RWPE2 (cell line): ENCODE data around the gene FILIP1.

Source experiments
- ATAC-seq: fragments of 200-7000 bp; cut with Tn5 transposase; 3 replicates; pipeline ENCODE4 v1.9.1; 2021; ENCODE audit warnings: low read depth
- DNase-seq: peaks from one replicate; pipeline ENCODE4 v3.0.0-alpha.2; 2020; ENCODE audit warnings: low spot score
- H3K27ac ChIP-seq: fragments of 450-650 bp; 2 replicates; pipeline ENCODE4 v1.5.1; 2017; ENCODE audit warnings: mild to moderate bottlenecking; ENCODE audit not compliant: poor library complexity, severe bottlenecking
- H3K27me3 ChIP-seq: fragments of 250-450 bp; sonication (Bioruptor Pico); 2 replicates; pipeline ENCODE4 v1.5.1; 2021; ENCODE audit warnings: mild to moderate bottlenecking, moderate library complexity; ENCODE audit not compliant: insufficient read depth, poor library complexity, severe bottlenecking
- H3K36me3 ChIP-seq: fragments of 250-450 bp; sonication (Bioruptor Pico); 2 replicates; pipeline ENCODE4 v1.5.1; 2020; ENCODE audit warnings: low read depth, mild to moderate bottlenecking, moderate library complexity
- H3K4me1 ChIP-seq: fragments of 250-450 bp; sonication (Bioruptor Pico); 2 replicates; pipeline ENCODE4 v1.5.1; 2021; ENCODE audit warnings: mild to moderate bottlenecking, moderate library complexity; ENCODE audit not compliant: insufficient read depth, poor library complexity, severe bottlenecking
- H3K4me3 ChIP-seq: fragments of 250-450 bp; sonication (Bioruptor Pico); 2 replicates; pipeline ENCODE4 v1.5.1; 2021; ENCODE audit warnings: mild to moderate bottlenecking, moderate library complexity; ENCODE audit not compliant: severe bottlenecking
- H3K9me3 ChIP-seq: fragments of 250-450 bp; sonication (Bioruptor Pico); 2 replicates; pipeline ENCODE4 v1.5.1; 2021; ENCODE audit warnings: mild to moderate bottlenecking, moderate library complexity; ENCODE audit not compliant: severe bottlenecking
- CTCF ChIP-seq: fragments of 450-650 bp; IDR thresholded peaks from one replicate; pipeline ENCODE4 v1.5.1; 2017; ENCODE audit warnings: mild to moderate bottlenecking, moderate library complexity; ENCODE audit not compliant: poor library complexity, severe bottlenecking

Gene FILIP1

GRCh38 chr6:75503291-75503690 is 9.7 kb upstream of the FILIP1 start:
- no peaks in the 10 kb centered on the region for H3K36me3 ChIP-seq
- H3K27ac ChIP-seq, result no peak overlapping the region
- H3K9me3 ChIP-seq, result no peaks in the 10 kb centered on the region
- H3K27me3 ChIP-seq, result no peaks in the 10 kb centered on the region
- ATAC-seq, result no peak
- no peak overlapping the region for H3K4me3 ChIP-seq
- DNase-seq, result no peak
- no peak for TF ChIP-seq CTCF
- no peaks in the 10 kb centered on the region for H3K4me1 ChIP-seq

- H3K4me1 ChIP-seq, result no peaks in the 10 kb centered on the region
- DNase-seq (no peak), ATAC-seq (no peak)
- H3K27ac ChIP-seq, result no peak overlapping the region
- H3K9me3 ChIP-seq, result no peaks in the 10 kb centered on the region
- TF ChIP-seq CTCF, result no peak
- H3K36me3 ChIP-seq, result no peaks in the 10 kb centered on the region
- no peak overlapping the region for H3K4me3 ChIP-seq
- no peaks in the 10 kb centered on the region for H3K27me3 ChIP-seq
Observed at GRCh38 chr6:75502884-75503283, 9.3 kb upstream of the FILIP1 start.

GRCh38 chr6:75501756-75502155 is 8.2 kb upstream of the FILIP1 start:
- ATAC-seq (no peak), DNase-seq (no peak)
- H3K9me3 ChIP-seq, result no peaks in the 10 kb centered on the region
- H3K4me1 ChIP-seq, result no peaks in the 10 kb centered on the region
- H3K36me3 ChIP-seq, result no peaks in the 10 kb centered on the region
- no peaks in the 10 kb centered on the region for H3K27me3 ChIP-seq
- TF ChIP-seq CTCF, result no peak
- H3K27ac ChIP-seq, result no peak overlapping the region
- no peak overlapping the region for H3K4me3 ChIP-seq

GRCh38 chr6:75499640-75500039 is 6.0 kb upstream of the FILIP1 start:
- Histone ChIP-seq H3K9me3 (no peaks in the 10 kb centered on the region), H3K27me3 (no peaks in the 10 kb centered on the region), H3K36me3 (no peaks in the 10 kb centered on the region), H3K4me3 (no peak overlapping the region), H3K4me1 (no peaks in the 10 kb centered on the region), H3K27ac (no peak overlapping the region)
- DNase-seq (no peak), ATAC-seq (no peak)
- no peak for TF ChIP-seq CTCF

- H3K9me3 ChIP-seq, result no peaks in the 10 kb centered on the region
- no peaks in the 10 kb centered on the region for H3K27me3 ChIP-seq
- H3K36me3 ChIP-seq, result no peaks in the 10 kb centered on the region
- H3K4me3 ChIP-seq, result no peak overlapping the region
- TF ChIP-seq CTCF, result no peak
- ATAC-seq, result no peak
- DNase-seq, result no peak
- no peaks in the 10 kb centered on the region for H3K4me1 ChIP-seq
- no peak overlapping the region for H3K27ac ChIP-seq
Observed at GRCh38 chr6:75498862-75499261, 5.3 kb upstream of the FILIP1 start.
